SIG-M5 treated with dmso at 0.1 percent for 504 hours (cell line): ENCODE results near the gene TEX35.
"Not testable (repeated sequence)": the region's sequence is repeated elsewhere in the genome, so short reads cannot be mapped to it uniquely, and the experiment has no call there.

Source experiments
- DNase-seq: peaks from one replicate; lab custom pipeline; 2025; ENCODE audit not compliant: unreplicated experiment; lab: John Stamatoyannopoulos, UW

TEX35 gene

DNA sequence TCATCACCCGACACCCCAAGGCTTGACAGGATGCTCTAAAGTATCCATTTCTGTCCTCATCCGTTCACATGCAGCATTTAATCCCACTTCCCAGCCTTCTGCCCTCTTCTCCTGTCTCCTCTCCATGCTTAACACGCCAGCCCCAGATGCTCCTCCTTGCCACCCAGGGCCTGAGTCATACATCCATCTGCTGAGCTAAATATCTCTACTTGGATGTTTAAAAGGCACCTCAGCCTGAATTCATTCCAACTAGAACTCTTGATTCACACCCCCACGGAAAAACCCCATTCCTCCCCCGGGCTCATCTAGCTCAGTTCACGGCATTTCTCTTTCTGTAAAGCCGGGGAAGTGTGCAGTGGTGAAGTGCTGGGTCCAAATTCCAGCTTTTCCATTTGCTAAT lies 27.7 kb downstream of the TEX35 start:
- no peak for DNase-seq

DNA sequence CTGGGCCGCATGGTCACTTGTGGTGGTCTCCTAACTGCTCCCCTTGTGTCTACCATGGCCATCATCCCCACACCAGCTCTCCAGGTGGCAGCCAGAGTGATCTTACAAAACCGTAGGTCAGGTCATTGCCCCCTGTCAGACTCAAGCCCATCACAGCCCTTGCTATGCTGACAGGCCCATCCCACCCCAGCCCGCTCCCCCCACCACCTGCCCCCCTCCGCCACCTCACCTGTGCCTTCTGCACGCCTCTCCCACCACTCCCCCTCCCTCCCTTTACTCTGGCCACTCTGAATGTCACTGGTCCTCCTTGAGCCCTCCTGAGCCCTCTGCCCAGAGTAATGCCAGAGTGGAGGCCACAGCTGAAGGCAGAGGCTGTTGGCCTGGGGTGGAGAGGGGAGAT lies 28.5 kb downstream of the TEX35 start:
- DNase-seq, result no peak

DNA sequence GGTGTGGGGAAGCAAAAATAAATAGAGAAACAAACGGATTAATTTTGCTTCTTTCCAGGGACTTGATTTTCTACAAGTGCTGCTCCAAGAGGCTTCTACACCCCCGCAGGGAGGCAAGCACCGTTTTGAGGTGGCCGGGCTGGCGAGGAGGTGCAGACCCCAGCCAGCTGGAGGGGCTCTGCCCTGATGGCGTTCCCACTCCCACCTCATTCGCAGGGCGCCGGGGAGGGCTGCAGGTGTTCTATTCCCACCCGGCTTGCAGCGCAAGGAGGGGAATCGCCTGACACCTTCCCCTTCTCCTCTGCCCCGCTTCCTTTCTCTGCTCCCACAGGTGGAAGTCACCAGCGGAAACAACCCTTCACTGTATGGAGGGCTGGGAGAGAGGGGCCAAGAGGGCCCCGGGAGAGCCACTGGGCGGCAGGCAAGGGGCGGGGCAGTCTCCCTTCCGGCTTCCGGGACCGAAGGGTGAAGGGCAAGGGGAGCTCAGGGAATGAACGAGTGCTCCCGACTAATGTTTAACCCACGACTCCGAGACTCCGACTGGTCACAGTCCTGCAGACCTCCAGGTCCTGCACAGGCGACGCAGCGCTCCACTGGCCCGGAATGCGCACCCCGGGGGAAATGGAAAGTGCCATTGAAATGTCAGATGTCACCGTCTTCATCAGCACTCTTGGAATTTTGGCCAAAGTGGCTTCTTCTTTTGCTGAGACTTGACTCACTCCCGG lies 29.1 kb downstream of the TEX35 start:
- peak; percentile 55 for DNase-seq

GRCh38 chr1:178542554-178543289 lies 29.8 kb downstream of the TEX35 start:
- DNase-seq, result peak; percentile 66

GRCh38 chr1:178543290-178543607 lies 30.3 kb downstream of the TEX35 start:
- DNase-seq, result peak; percentile 64

GRCh38 chr1:178544531-178544930 lies 31.6 kb downstream of the TEX35 start:
- no peak for DNase-seq

- DNase-seq, result no peak
Measured at GRCh38 chr1:178548108-178548507, 35.2 kb downstream of the TEX35 start.

- DNase-seq, result no peak
Measured at GRCh38 chr1:178551307-178551706, 38.4 kb downstream of the TEX35 start.

GRCh38 chr1:178551940-178552339 lies 39.0 kb downstream of the TEX35 start:
- no peak for DNase-seq

DNA sequence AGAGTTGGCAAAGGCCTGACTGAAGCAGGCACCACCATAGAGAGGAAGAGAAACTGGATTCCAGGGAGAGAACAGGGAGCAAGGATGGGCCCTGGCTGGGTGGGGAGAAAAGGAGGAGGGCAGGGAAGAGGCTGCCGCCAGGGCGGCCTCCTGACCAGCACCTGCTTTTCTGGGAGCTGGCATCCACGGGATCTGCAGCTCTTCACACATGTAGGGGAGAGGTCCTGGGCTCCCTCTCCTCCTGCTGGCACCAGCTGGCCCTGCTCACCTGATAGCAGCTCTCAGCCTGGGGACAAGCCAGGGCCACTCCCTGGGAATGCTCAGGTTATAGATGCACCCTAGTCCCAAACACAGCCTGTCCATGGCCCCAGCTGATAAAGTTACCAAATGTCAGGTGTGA lies 39.9 kb downstream of the TEX35 start:
- no peak for DNase-seq

DNA sequence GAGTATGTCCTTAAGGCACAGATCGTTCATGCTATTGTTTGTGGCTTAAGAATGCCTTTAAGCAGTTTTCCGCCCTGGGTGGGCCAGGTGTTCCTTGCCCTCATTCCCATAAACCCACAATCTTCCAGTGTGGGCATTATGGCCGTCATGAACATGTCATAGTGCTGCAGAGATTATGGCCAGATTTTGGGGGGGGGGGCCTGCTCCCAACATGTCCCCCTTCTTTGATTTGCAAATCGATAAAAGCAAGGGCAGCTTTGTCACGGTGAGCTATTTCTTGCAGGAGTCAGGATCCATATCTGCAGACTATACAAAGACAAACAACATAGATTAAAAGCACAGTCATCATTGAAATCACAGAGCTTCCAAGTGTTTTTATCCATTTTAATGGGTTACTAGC lies 41.4 kb downstream of the TEX35 start:
- not testable (repeated sequence) for DNase-seq

- DNase-seq, result not testable (repeated sequence)
Measured at GRCh38 chr1:178555613-178556012, 42.7 kb downstream of the TEX35 start.

- not testable (repeated sequence) for DNase-seq
Measured at GRCh38 chr1:178558816-178559215, 45.9 kb downstream of the TEX35 start.

DNA sequence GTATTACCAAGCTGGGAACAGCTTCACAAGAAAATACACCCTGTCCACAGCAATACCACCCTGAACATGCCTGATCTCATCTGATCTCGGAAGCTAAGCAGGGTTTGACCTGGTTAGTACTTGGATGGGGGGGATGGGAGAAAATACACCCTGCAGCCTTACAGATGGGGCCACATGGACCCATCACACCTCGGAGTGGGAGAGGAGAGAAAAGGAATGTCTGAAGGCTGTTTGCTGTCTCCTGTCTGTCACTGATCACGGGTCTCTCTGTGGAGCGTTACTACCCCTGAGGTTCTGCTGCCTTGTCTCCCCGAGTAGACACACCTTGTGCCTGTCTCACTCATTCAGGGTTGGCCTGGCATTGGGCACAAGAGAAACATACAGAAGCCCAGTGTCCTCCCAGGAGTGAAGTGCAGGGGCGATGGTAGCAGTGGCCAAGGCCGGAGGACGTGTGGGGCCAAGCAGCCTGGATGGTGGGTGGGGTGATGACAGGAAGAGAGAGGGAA lies 48.0 kb downstream of the TEX35 start:
- DNase-seq, result no peak

DNA sequence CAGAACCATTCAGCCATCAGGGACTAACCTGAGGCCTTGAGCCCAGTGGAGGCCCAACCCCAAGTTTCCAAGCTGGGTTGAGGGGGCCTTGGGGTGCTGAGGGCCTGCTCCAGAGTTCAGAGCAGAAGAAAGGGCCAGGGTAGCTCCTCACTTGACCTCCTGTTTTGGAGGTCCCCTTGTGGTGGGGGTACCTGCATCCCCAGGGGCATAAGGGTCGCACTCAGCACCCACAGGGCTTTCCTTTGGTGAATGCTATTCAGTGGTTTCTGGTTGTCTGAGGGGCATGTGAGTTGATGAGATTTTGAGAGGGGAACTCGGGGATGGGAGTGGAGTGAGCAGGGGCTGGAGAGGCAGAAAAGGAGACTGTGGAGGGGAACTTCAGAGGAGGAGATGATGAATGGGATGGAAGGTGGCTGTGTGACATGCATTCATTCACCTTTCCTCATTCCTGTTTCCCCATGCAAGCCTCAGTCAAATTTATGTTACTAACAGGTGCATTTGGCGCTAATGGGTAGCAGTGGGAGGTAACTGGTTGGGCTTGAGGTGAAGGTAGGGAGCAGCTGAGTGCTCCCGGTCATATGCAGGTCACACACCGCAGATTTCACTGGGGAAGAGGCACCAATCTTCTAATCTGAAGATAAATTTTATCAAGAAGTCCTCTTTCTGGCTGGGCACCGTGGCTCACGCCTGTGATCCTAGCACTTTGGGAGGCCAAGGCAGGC lies 50.4 kb downstream of the TEX35 start:
- DNase-seq, result no peak

GRCh38 chr1:178564086-178564782 lies 51.3 kb downstream of the TEX35 start:
- no peak for DNase-seq

DNA sequence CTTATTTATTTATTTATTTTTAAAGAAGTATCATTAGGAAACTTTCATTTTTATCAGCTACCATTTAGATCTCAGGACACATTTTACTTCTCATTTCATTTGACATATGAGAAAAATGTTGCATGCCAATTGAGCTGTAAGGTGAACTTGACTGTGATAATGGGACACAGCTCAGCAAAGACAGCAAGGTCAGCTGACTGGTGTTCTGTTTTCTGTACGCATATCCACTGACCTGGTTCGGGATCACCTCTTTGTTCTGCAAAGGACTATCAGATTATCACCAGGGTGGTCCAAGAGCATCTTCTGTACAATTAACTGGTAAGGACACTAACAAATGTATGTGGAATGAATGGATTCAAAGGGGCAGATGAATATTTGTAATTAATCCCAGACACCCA lies 51.9 kb downstream of the TEX35 start:
- no peak for DNase-seq

DNA sequence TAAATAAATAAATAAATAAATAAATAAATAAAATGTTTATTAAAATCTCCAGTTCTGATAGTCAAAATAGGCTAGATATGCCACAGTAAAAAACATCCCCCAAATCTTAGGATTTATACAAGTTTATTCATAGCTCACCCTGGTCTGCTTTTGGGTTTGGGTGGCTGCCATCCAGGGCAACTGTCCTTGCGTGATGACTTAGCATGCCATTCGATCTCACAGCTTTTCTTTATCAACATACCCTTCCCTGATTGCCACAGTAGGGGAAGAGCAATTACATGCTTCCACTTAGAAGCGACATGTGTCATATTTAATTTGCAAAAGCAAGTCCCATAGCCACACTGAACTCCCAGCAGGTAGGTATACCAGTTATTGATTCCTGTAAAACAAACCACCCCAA lies 52.7 kb downstream of the TEX35 start:
- no peak for DNase-seq

- no peak for DNase-seq
Measured at GRCh38 chr1:178566187-178566586, 53.3 kb downstream of the TEX35 start.

GRCh38 chr1:178571807-178572206 lies 58.9 kb downstream of the TEX35 start:
- DNase-seq, result no peak
